Stimulated activated CD8-positive, alpha-beta memory T cell treated with anti-CD3 and anti-CD28 coated beads, Interleukin-15, amount 100 ng/mL, for 4 hours (primary cell): Measurements from ENCODE around the gene MAF.
A peak's percentile ranks its signal among the peaks of the same experiment; 100 is the strongest.

Source experiments
- DNase-seq, 2 donors: peaks; one replicate each; pipeline ENCODE4 v3.0.0-alpha.2; 2020; ENCODE audit warnings: low read depth in 2 of 2

Gene MAF

DNA sequence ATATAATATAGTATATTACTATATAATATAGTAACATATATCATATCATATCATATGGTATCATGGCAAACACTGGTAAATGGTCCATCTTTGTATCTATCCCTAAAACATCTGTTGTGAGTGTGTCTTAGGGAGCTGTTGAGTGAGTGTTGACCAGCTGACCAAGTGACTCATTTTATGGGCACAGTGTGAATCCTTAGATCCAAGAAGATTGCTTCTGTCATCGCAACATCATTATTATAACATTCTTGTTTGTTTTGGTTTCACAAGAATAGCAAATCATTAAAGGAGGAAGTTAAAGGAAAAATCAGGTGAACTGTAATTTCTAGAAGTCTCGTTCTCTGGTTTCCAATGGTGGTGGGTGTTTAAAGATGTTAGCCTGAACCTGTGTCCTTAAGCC is 11.7 kb upstream of the MAF start:
- no peak for DNase-seq

DNA sequence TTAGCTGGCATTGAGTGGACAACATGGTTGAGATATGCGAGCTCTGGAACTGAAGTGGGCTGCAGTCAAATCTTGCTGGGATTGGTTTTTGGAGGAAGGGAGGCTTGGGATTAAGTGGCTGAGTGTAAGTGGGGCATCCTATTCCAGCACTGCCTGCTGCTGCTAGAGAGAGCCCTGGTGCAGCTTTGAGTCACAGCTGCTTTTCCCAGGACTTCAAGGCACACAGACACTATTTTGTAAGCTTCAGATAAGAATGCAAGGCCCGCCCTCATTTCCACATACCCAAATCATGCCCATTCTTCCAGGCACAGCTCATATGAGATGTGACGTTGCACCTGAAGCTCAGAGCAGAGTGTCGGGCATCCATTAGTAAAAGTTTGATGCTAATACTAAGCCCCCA is 10.2 kb upstream of the MAF start:
- no peak for DNase-seq

DNA sequence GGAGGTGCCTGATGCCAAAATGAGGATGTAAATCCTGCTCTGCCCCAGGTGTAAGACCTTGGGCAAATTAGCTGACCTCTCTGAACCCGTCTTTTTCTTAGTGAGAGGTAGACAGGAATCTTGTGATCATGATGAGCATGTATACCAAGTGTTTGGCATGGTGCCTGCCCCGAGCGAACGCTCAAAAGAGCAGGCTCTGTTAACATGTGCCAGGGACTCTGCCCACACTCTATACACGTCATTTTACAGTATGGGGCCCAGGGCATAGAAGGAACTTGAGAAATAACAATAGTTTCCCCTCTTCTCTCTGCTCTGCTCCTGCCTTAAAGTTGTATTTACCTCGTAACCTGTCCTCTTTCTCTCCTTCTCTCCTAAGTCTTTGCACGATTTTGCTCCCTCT is 9.3 kb upstream of the MAF start:
- DNase-seq: no peak

DNA sequence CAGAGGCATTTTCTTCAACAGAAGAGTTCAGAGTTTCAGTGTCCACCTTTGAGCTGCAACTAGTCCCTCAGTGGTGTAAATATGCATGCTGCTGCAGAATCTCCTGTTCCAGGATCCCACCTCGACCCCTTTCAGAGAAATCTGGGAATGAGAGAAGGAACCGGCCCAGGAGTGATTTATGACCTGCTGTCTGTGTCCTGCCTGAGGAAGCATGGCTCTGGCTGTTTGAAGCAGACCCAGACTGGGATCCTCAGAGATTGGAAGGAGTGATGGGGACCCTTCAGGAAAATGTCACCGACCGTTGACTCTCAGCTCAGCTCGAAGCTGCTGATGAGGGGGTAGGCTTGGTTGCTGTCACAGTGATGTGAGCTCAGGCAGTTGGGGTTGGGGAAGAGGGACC is 8.4 kb upstream of the MAF start:
- DNase-seq: no peak

DNA sequence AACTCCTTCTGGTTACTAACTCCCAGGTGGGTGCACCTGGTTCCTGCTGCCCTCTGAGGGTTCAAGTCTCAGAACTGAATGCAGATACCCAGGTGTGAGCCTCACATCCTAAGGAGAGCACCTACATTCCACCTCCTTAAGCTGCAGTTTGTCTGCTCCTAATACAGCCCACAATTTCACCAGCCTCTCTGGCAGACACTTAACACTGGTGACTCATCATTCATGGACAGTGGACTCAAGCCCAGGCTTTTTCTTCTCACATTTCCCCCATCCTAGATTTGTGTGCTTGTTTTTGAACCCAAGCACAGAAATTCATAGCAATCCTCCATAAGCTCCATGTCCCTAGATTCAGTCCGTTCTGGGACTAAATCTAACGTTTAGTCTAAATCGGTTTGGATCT is 7.0 kb upstream of the MAF start:
- DNase-seq: no peak

DNA sequence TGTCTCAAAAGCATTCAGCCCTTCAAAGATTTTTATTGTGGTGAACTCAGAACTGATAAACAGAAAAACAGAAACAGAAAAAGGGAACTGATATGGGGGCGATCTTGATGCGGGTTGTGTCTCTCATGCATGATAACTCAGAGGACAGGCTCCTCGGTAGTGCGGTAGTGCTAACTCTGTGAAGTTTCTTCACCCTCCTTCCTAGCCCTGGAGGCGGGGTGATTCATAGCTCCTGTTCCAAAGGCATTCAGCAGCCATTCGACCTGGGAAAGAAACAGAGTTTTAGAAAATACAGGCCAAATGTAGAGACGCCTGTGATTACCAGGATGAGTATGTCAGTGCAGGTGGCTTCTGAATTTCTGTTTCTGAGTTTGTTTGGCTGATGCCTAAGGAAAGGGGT is 5.5 kb upstream of the MAF start:
- no peak for DNase-seq

DNA sequence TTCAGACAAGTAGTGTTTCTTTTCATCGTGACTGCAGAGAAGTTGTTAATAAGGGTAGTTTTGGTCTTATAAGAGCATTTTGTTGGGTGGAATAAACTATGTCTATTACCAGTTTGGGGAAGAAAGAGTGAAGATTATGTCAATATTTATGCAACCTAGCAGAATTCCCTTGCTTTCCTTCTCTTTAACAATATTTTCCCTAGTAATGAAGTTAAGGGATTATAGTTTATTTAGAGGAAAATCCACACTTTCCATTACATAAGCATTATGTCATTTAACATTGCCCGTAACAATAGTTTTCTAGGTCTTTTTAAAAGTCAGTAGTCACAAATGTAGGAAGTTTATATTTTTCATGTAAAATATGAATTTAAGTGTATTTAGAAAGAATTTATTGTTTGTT is 2.5 kb upstream of the MAF start:
- no peak for DNase-seq

DNA sequence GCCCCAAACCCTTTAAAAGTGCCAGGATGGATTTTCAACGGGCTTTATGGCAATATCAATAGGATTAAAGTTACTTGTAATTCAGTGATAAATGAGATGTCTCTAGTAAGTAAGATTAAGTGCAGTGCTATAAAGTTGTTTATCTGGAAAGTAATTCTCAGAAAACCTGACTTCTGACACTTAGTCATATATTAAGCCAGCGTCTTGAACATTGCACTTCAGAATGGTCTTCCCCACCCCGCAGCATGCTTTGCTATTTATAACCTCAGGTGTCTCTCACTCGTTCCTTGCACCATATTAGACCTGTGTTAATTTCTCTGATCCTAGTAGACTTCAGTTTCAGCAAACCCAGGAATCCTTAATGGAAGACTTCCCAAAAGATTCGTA is 2.1 kb upstream of the MAF start:
- no peak for DNase-seq

DNA sequence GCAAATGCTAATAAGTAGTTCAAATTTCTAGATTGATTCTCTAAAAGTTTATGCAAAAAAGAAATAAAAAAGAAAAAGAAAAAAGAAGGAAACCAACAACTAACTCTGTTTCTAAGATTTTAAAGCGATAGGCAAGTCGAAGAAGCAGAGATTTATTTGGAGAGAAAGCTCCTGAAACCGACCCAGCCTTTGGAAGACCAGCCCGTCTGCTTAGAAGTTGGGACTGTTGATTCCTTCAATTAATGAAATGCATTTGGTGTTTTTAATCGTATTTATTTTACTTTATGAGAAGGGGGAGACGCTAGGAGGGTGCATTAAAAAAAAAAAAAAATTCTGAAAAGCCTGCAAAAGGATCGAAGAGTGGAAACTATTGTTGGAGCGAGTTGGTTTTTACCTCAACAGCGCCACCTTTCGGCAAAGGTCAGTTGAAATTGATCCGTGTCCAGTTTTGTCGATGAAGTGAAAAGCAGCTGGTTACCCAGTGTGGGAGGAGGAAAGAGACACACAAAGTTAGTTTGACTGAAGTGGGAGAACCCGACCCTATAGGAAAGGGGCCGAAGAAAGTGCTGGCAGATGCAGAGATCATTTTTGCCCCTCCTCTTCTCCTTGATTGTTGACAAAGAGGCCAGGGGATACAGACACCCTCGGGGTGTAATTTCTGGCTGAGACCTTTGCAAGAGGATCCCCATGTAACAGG is 1.5 kb upstream of the MAF start:
- peak; percentile 34 to 64 for DNase-seq

DNA sequence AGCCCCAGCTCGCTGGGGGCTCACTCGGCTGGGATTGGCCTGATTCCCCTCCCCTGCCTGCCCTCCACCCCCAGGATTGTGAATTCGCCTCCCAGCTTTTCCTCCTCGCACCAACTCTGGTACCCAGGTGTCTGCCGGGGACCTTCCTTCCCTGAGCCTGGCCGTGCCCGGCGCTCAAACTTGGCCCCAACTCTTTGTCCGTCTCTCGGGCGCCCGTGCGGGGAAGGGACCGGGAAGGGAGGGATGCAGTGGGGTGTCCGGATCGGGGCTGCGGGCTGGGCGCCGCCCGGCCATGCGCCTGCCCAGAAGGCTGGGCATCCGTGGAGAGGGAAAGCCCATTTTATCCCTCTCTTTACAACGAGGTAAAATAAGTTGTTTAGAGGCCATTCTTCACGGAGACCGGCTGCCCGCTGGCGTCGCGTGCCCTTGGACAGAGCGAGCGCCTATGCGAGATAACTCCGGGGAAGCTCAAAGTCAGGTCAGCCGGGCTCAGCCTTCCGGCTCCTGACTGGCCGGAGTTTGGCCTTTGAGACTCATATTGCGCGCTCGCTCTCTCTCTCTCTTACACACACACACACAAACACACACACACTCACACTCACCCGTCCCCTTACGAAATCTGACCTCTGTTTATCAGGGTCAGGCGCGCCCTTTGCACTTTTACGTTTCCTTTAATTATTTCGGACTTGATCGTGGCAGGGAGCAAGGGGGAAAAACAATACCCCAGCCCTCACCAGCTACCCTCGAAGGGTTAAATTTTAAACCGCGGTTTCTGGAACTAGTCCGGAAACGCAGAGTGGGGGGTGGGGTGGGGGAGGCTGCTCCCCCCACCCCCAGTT is 774 bp upstream of the MAF start:
- DNase-seq: no peak

DNA sequence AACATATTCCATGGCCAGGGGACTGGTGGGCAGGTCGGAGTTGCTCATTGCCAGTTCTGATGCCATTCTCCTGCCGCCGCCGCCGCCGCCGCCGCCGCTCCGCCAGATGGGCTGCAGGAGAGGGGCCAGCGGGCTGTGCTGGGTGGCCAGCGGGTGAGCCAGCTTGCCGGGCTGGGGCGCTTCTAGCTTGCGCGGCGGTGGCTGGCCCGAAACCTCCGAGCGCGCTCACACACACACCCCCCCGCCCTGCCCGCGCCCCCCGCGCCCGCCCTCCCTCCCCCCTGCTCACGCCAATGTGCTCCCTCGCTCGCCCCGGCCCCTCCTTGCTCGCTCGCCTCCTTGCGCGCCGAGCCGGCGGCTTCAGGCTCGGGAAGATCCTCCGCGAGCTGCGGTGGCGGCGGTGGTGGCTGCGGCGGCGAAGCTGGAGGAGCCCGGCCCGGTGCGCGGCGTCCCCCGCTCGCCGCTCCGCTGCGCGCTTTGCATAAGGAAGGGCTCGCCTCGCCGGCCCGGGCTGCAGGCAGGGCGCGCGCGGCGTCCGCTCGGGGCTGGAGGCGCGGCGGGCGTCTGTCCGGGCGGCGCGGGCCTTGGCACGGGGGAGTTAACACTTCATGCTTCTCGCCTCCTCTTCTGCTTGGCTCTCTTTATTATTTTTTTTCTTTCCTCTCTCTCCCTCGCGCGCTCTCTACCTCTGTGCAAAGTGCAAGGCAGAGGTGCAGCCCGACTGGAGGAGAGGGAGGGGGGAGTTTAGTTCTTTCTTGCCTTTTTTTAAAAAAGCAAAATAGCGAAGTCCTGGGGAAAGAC is 500 bp downstream of the MAF start:
- peak in 1 of 2 donors; percentile 35 for DNase-seq

DNA sequence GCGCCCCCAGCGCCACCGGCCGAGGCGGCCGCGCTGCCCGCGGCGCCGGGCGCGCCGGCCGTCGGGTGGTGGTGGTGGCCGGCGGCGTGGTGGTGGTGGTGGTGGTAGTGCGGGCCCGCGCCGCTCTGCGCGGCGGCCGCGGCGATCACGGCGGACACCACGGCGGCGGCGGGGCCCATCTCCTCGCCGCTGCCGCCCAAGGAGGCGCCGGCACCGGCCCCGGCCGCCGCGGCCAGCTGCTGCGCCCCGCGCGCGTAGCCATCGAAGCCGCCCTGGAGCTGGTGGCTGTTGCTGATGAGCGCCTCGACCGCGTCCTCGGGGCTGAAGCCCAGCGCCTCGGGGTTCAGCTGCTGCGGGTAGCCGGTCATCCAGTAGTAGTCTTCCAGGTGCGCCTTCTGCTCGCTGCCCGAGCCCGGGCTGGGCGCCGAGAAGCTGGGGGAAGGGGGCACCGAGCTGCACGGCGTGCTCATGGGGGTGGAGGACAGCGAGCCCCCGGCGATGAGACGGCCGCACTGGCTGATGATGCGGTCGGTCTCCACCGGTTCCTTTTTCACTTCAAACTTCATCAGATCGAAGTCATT is 1.2 kb downstream of the MAF start:
- DNase-seq: no peak

DNA sequence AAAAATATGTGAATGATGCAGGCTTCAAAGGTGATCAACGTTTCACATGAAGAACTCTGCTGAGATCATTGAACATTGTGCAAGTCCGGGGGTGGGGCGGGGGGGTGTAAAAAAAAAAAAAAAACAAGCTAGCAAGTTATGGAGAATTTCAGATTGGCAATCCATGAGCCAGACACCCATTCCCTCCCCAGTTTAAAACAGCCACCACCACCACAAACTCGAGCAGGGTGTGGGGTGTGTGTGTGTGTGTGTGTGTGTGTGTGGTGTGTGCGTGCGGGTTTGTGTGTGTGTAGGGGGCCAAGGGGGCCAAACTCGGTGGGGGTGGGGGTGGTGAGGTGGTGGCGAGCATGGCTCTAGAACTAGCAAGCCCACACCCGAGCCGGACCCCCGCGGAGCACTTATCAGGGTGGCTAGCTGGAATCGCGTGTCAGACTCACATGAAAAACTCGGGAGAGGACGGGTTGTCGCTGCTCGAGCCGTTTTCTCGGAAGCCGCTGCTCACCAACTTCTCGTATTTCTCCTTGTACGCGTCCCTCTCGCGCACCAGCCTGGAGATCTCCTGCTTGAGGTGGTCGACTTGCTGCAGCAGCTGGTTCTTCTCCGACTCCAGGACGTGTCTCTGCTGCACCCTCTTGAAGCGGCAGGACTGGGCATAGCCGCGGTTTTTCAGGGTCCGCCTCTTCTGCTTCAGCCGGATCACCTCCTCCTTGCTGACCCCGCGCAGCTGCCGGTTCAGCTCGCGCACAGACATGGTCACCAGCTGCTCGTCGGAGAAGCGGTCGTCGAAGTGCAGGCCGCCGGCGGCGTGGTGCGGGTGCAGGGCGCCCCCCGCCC is 2.0 kb downstream of the MAF start:
- no peak for DNase-seq

DNA sequence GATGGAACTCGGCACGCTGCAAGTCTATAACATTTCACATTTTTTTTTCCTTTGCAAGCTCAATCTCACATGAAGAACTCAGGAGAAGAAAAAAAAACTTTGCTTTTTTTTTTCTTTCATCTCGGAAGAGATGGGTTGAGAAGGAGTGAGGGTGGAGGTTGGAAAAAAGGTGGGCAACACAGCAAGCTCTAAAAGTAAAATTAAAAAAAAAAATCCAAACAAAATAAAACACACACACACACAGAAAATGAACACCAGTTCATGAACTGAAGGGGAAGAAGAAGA is 2.5 kb downstream of the MAF start:
- no peak for DNase-seq

DNA sequence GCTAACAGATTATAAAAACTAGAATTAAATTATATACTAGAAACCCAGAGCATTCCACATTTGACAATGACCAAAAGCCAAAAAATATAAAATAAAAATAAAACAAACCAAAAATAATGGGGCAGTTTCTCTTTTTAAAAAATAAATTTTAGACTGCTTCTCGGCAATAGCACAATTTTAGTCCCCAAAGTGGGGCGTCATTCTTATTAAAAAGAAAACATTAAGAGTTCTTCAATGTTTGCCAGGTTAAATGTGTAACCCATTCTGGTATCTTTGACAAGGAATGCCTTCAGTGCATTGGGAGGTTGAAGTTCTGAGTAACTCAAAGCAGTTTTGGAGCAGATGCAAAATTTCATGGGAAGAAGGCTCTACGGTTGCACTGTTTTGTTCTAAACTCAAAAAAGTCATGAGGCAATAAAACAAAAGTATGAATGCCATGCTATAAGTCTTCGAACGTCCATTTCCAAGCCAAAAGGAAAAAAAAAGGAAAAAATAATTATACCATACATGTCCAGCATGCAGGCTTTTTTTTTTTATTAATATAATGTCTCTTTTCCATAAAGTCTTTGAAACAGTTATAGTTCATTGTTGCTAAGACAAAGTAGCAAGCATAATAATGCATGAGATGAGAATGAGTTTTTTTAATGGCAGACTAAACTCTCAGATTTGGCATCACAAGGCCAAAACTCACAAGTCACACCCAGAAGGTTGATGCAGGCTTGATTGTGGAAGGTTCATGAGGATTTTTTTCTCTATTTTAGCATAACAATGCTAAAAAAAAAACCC is 3.1 kb downstream of the MAF start:
- no peak for DNase-seq

DNA sequence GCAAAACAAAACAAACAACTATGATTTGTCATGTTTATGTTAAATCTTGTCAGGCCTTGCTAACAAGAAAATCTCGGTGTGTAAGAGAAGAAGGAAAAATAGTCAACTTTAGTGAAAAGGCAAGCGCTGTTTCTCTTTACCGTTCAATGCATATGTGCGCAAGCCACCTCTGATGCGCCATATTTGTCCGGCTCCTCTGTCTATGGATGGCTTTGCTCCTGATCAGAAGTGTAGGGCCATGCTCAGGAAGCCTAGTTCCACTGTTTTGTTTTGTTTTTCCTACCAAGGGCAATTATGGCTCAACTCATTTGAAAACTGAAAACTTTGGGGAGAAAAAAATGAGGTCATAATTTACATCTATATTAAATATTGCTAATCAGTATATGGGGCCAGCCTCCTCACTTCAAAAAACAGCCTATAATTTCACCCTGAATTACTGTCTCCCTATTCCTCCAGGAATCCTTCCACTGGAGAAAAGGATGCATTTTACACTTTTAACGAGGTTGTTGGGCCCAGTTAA is 4.5 kb downstream of the MAF start:
- DNase-seq: no peak

DNA sequence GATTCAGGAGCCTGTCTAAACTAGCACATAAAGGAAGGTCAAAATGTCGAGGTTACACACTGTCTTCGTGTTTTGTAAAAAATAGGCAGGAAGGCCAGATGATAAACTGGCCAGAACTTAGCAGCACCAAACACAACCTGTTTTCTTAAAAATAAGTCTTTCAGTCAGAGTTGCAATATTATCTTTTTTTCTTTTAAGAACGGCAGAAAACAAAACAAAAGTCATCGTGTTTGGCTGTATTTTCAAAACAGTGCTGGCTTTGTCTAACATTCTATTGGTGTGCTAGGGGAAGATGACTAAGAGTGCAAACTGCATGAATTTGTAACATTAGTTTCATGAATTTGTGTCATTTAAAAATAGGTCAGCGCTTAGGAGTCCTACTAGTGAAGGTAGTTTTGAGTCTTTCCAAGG is 5.3 kb downstream of the MAF start:
- no peak for DNase-seq

DNA sequence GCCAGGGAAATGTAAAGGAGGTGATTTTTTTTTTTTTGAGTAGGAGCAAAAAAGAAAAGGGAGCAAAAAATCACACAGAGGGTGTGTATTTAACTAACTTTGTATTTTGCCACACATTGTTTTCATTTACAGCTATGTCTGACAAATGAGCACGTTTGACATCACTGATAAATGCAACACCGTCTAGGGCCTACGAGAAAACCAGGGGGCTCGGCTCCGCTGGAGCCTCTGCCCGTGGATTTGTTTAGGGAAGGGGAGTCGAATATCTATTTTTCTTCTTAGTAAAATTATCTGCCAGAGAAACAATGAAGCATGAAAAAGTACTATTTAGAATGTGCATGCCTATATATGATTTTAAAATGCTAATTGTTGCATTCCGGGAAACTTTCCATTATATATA is 6.8 kb downstream of the MAF start:
- no peak for DNase-seq

DNA sequence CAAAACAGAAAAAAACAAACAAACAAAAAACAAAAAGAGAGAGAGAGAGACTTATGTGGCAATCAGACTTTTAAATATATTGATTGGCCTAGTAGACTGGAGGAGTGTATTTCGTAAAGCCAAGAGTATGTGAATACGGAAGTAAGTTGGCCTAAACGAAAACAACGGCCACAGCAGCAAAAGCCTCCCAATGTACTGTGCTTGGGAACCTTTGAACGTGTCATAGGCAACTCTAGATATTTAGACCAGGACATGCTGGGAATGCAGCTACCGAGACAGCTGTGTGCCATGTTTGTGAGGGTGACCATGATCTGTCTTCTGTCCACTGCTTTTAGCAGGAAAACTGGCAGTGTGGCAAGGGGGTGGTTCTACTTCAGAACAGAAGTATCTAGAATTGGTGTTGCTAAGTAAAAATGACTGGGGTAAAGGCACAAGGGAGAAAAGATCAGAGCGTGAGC is 7.4 kb downstream of the MAF start:
- DNase-seq: no peak

DNA sequence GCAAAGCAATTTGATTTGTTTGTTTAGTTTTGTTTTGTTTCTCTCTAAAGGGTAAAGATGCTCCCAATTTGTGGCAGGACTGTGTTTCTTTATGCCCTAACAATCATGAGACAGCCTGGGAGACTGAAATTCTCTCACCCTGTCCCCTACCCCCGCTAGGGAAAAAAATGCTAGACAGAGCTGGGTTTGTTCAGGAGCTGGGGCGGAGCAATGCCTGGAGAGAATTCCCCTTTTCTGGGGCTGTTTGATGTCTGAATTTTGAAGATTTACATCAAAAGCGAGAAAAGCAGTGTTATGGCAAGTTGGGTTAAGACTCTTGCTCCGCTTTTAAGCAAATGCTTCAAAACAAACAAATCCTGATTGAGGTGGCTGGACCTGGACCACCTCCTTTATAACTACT is 8.4 kb downstream of the MAF start:
- DNase-seq: no peak
